GM12878 (cell line): ENCODE measurements around the gene VEPH1. TPM values are rescaled to one million over a fixed set of nuclear protein-coding genes. Genes with fewer than 3 reads are reported as not detected.

Experiments
- ATAC-seq: fragments of 200-7000 bp; cut with Tn5 transposase; 3 replicates; pipeline ENCODE4 v1.9.1; 2020; ENCODE audit warnings: mild to moderate bottlenecking, moderate library complexity
- BruUV-seq: library from RNA; stranded (reverse); fragments of 400-500 nt; replicated peaks from 2 replicates; lab custom pipeline; 2021; lab: Mats Ljungman, UMichigan
- CTCF ChIA-PET: fragments of 300-600 bp; sonication (Branson Sonifier 250); formaldehyde crosslinking; extraction: SDS; loops from one replicate; lab custom pipeline; 2021; ENCODE audit warnings: inconsistent platforms; lab: Yijun Ruan, JAX
- POLR2A ChIA-PET: fragments of 350-600 bp; formaldehyde crosslinking; extraction: SDS; loops from one replicate; lab custom pipeline; 2021; ENCODE audit warnings: inconsistent platforms; lab: Charles Lee
- RAD21 ChIA-PET: fragments of 300-600 bp; sonication (Branson Sonifier 250); formaldehyde crosslinking; loops from one replicate; lab custom pipeline; 2023; ENCODE audit warnings: antibody characterized with exemption; ENCODE audit not compliant: unreplicated experiment; lab: Charles Lee
- SMC1A ChIA-PET: fragments of 300-600 bp; sonication (Branson Sonifier 250); formaldehyde crosslinking; loops from one replicate; lab custom pipeline; 2023; ENCODE audit not compliant: unreplicated experiment, uncharacterized antibody; lab: Charles Lee
- DNase-seq: peaks from one replicate; pipeline ENCODE4 v3.0.0-alpha.2; 2011; ENCODE audit warnings: low read depth, low spot score
- FAIRE-seq: peaks from 3 replicates; lab custom pipeline; 2011; peaks lifted over from hg19 to GRCh38; lab: Jason Lieb, UNC
- H2AFZ ChIP-seq: 2 replicates; pipeline ENCODE4 v1.6.0; 2011; ENCODE audit warnings: low read depth, low read length, control low read depth; ENCODE audit not compliant: control insufficient read depth
- H3K27ac ChIP-seq: 2 replicates; pipeline ENCODE4 v1.5.1; 2011; ENCODE audit warnings: control low read depth; ENCODE audit not compliant: control insufficient read depth, insufficient read depth
- H3K27me3 ChIP-seq, 2 experiments: replicated peaks in 1 of 2; 2 replicates each; pipeline versions ENCODE4 v1.6.0 to v1.6.1; 2011; ENCODE audit warnings: low read length in 1 of 2; ENCODE audit not compliant: control insufficient read depth in 2 of 2, insufficient read depth in 2 of 2
- H3K36me3 ChIP-seq, 2 experiments: 2 replicates each; pipeline ENCODE4 v1.5.1; 2011; ENCODE audit warnings: low read length in 1 of 2; ENCODE audit not compliant: control insufficient read depth in 2 of 2, insufficient read depth in 2 of 2
- H3K4me1 ChIP-seq: 2 replicates; pipeline ENCODE4 v1.6.1; 2011; ENCODE audit warnings: mild to moderate bottlenecking, low read length, moderate library complexity, mixed read lengths; ENCODE audit not compliant: control insufficient read depth, insufficient read depth
- H3K4me2 ChIP-seq: 2 replicates; pipeline ENCODE4 v1.6.0; 2011; ENCODE audit warnings: control low read depth; ENCODE audit not compliant: control insufficient read depth, insufficient read depth
- H3K4me3 ChIP-seq: fragments of 200-600 bp; sonication (generic); 2 replicates; pipeline ENCODE4 v1.5.1; 2016
- H3K79me2 ChIP-seq: 2 replicates; pipeline ENCODE4 v1.6.0; 2011; ENCODE audit warnings: low read length; ENCODE audit not compliant: control insufficient read depth, insufficient read depth
- H3K9ac ChIP-seq: 2 replicates; pipeline ENCODE4 v1.8.0; 2011; ENCODE audit warnings: low read length, control low read depth, mixed read lengths; ENCODE audit not compliant: control insufficient read depth, insufficient read depth
- H3K9me3 ChIP-seq: replicated peaks from 3 replicates; pipeline ENCODE4 v1.5.1; 2011; ENCODE audit warnings: mild to moderate bottlenecking, low read length; ENCODE audit not compliant: control insufficient read depth, insufficient read depth
- H4K20me1 ChIP-seq: 2 replicates; pipeline ENCODE4 v1.6.0; 2011; ENCODE audit not compliant: control insufficient read depth, insufficient read depth
- BMI1 ChIP-seq: fragments of 450-650 bp; IDR thresholded peaks from 2 replicates; pipeline ENCODE4 v1.6.1; 2016; ENCODE audit warnings: mild to moderate bottlenecking, moderate library complexity, borderline replicate concordance
- CEBPB ChIP-seq, 2 experiments: fragments of 150-350 bp in 1 of 2; IDR thresholded peaks; 2 replicates each; pipeline ENCODE4 v1.6.1; 2012 to 2014; ENCODE audit warnings: low read depth in 2 of 2, low read length in 2 of 2, borderline replicate concordance in 1 of 2, inconsistent platforms in 1 of 2
- CREB1 ChIP-seq: IDR thresholded peaks from 2 replicates; pipeline ENCODE4 v1.6.1; 2012; ENCODE audit warnings: low read depth, mild to moderate bottlenecking, inconsistent platforms
- E2F4 ChIP-seq: IDR thresholded peaks from 2 replicates; pipeline ENCODE4 v1.6.1; 2012; ENCODE audit warnings: low read depth, low read length, improper control_type of control experiment
- GATAD2B ChIP-seq: fragments of 450-650 bp; conservative IDR thresholded peaks from 2 replicates; pipeline ENCODE4 v1.6.1; 2017; ENCODE audit warnings: low read depth, mild to moderate bottlenecking, moderate library complexity
- IKZF2 ChIP-seq, 2 experiments: fragments of 450-650 bp; IDR thresholded peaks; 2 replicates each; pipeline ENCODE4 v1.6.1; 2017; ENCODE audit warnings: mild to moderate bottlenecking in 2 of 2, moderate library complexity in 2 of 2
- KAT2A ChIP-seq: conservative IDR thresholded peaks from 2 replicates; pipeline ENCODE4 v1.6.1; 2011; ENCODE audit warnings: low read depth, low read length; ENCODE audit not compliant: control insufficient read depth
- MLLT1 ChIP-seq: fragments of 450-650 bp; IDR thresholded peaks from 2 replicates; pipeline ENCODE4 v1.6.1; 2016; ENCODE audit warnings: mild to moderate bottlenecking
- MYB ChIP-seq: fragments of 150-350 bp; IDR thresholded peaks from 2 replicates; pipeline ENCODE4 v1.6.1; 2014; ENCODE audit warnings: mild to moderate bottlenecking, low read depth, low read length, borderline replicate concordance
- PML ChIP-seq: IDR thresholded peaks from 2 replicates; pipeline ENCODE4 v1.6.1; 2012; ENCODE audit warnings: low read length, inconsistent platforms
- SMC3 ChIP-seq: IDR thresholded peaks from 2 replicates; pipeline ENCODE4 v1.6.1; 2011; ENCODE audit warnings: low read length, improper control_type of control experiment, borderline replicate concordance
- TAF1 ChIP-seq: IDR thresholded peaks from 2 replicates; pipeline ENCODE4 v1.6.1; 2011; ENCODE audit warnings: mild to moderate bottlenecking, low read depth, low read length, borderline replicate concordance
- YY1 ChIP-seq: IDR thresholded peaks from 2 replicates; pipeline ENCODE4 v1.6.1; 2011; ENCODE audit warnings: low read depth, mild to moderate bottlenecking, low read length
- WGBS: methylation state at CpG from one replicate; pipeline ENCODE4 v1.1.6; 2016; ENCODE audit warnings: low lambda C conversion rate; ENCODE audit not compliant: insufficient replicate concordance, insufficient coverage; ENCODE audit errors: missing lambda C conversion rate; 5-methylcytosine and 5-hydroxymethylcytosine counted together
- in situ Hi-C: fragments of 300-500 bp; cut with MboI; formaldehyde crosslinking; loops from 9 replicates; pipeline ENCODE4 v1.14.3; 2018; ENCODE audit warnings: mixed read lengths
- intact Hi-C: fragments of 100-400 bp; cut with micrococcal nuclease; formaldehyde crosslinking; loops from one replicate; pipeline ENCODE4 v1.14.2; 2022; ENCODE audit not compliant: unreplicated experiment
- polyA plus RNA-seq, 11 experiments: library from polyadenylated mRNA; depleted of rRNA in 4 of 11; unstranded in 6 of 11; stranded (reverse) in 5 of 11; fragments of >200 nt; fragmentation: Nextera tagmentation in 4 of 11; fragmentation: Illumina TruSeq in 1 of 11; extraction: Ambion mirVana in 4 of 11; extraction: Trizol in 1 of 11; gene quantifications; 1 replicate in 1 of 11; 2 replicates in 10 of 11; pipeline versions ENCODE4 v1.2.1 to v1.2.3, GENCODE V29; 2011 to 2016; ENCODE audit warnings: inconsistent platforms in 2 of 11, missing spikeins in 2 of 11, low read depth in 1 of 11
- total RNA-seq, 4 experiments: library from RNA; depleted of rRNA in 3 of 4; stranded (reverse); fragments of >200 nt in 3 of 4; fragmentation: Illumina TruSeq in 1 of 4; extraction: Trizol in 1 of 4; gene quantifications; 2 replicates each; pipeline versions ENCODE4 v1.2.1 to v1.2.3, GENCODE V29; 2013 to 2021
- TF ChIP-seq, protein P1 (sequence below): fragments of 450-650 bp; IDR thresholded peaks from 2 replicates; pipeline ENCODE4 v1.6.1; 2016; ENCODE audit warnings: mild to moderate bottlenecking
- TF ChIP-seq, protein P2 (sequence below): fragments of 450-650 bp; conservative IDR thresholded peaks from 2 replicates; pipeline ENCODE4 v1.6.1; 2017; ENCODE audit warnings: mild to moderate bottlenecking, moderate library complexity
- TF ChIP-seq, protein P3 (sequence below): fragments of 450-650 bp; formaldehyde crosslinking; IDR thresholded peaks from 2 replicates; pipeline ENCODE4 v1.5.0; 2022; ENCODE audit warnings: mild to moderate bottlenecking, missing genetic modification characterization

Gene VEPH1
- total and polyA plus RNA-seq, 10 of the 15 experiments (the other 5 are each of a cell fraction or from before 2014, with no cell fraction given): 0.04 to 0.26 (median 0.17) TPM; not detected in 7

DNA sequence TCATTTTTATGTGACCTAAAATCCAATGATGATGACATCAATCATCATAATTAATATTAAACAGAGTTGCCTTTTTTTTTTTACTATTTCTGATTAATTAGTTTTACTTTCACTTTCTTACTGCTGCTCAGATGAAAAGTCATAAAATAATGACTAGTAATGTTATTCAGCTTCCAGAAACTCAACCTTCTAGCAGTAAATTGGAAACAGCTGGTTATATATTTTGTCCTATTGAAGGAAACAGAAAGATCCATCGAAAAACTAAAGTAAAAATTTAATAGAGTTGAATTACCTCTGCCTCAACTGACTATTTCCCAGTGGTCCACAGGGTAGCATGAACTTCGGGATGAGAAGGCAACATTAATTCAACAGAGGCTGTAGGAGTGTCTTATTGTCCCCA is 173.7 kb downstream of the VEPH1 start (continued):
- TF ChIP-seq MLLT1: no peak
- TF ChIP-seq PML: no peak
- TF ChIP-seq YY1: no peak
- no peak for TF ChIP-seq KAT2A
- no peak for TF ChIP-seq CREB1
- TF ChIP-seq, protein P1, sequence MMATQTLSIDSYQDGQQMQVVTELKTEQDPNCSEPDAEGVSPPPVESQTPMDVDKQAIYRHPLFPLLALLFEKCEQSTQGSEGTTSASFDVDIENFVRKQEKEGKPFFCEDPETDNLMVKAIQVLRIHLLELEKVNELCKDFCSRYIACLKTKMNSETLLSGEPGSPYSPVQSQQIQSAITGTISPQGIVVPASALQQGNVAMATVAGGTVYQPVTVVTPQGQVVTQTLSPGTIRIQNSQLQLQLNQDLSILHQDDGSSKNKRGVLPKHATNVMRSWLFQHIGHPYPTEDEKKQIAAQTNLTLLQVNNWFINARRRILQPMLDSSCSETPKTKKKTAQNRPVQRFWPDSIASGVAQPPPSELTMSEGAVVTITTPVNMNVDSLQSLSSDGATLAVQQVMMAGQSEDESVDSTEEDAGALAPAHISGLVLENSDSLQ: no peak
- TF ChIP-seq CEBPB (IDR thresholded peaks at IDR 0.05; ENCODE audit: borderline replicate concordance in 1 of 2, low read depth in 2 of 2, low read length in 2 of 2): no peak
- TF ChIP-seq, protein P2, sequence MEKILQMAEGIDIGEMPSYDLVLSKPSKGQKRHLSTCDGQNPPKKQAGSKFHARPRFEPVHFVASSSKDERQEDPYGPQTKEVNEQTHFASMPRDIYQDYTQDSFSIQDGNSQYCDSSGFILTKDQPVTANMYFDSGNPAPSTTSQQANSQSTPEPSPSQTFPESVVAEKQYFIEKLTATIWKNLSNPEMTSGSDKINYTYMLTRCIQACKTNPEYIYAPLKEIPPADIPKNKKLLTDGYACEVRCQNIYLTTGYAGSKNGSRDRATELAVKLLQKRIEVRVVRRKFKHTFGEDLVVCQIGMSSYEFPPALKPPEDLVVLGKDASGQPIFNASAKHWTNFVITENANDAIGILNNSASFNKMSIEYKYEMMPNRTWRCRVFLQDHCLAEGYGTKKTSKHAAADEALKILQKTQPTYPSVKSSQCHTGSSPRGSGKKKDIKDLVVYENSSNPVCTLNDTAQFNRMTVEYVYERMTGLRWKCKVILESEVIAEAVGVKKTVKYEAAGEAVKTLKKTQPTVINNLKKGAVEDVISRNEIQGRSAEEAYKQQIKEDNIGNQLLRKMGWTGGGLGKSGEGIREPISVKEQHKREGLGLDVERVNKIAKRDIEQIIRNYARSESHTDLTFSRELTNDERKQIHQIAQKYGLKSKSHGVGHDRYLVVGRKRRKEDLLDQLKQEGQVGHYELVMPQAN: no peak

GRCh38 chr3:157327837-157328236 is 175.4 kb downstream of the VEPH1 start:
- no peaks in the 10 kb centered on the region for H3K36me3 ChIP-seq
- intact Hi-C loops (no loop called here), in situ Hi-C loops (no loop called here)
- RAD21 ChIA-PET: no interaction called here
- no peaks in the 10 kb centered on the region for H3K9me3 ChIP-seq
- no peaks in the 10 kb centered on the region; a peak in 1 of 4 replicates for H3K27me3 ChIP-seq
- no TSS peak for BruUV-seq
- H3K4me1 ChIP-seq: no peaks in the 10 kb centered on the region
- H3K27ac ChIP-seq: no peak overlapping the region
- no peak for ATAC-seq
- no peak for FAIRE-seq
- no peak overlapping the region for H3K9ac ChIP-seq
- WGBS: 15% methylated on average over 3 of the region's 3 CpGs
- H3K4me3 ChIP-seq: no peak overlapping the region
- no peak overlapping the region for H3K4me2 ChIP-seq
- no peak for DNase-seq
- CTCF ChIA-PET: no interaction called here
- H2AFZ ChIP-seq: no peak overlapping the region
- H4K20me1 ChIP-seq: no peaks in the 10 kb centered on the region
- POLR2A ChIA-PET: no interaction called here
- SMC1A ChIA-PET: no interaction called here
- H3K79me2 ChIP-seq: no peaks in the 10 kb centered on the region
- TF ChIP-seq GATAD2B (no peak), IKZF2 (IDR thresholded peaks at IDR 0.05) (no peak), E2F4 (no peak), BMI1 (no peak), SMC3 (no peak), TAF1 (no peak), MYB (no peak)
- TF ChIP-seq, protein P3, sequence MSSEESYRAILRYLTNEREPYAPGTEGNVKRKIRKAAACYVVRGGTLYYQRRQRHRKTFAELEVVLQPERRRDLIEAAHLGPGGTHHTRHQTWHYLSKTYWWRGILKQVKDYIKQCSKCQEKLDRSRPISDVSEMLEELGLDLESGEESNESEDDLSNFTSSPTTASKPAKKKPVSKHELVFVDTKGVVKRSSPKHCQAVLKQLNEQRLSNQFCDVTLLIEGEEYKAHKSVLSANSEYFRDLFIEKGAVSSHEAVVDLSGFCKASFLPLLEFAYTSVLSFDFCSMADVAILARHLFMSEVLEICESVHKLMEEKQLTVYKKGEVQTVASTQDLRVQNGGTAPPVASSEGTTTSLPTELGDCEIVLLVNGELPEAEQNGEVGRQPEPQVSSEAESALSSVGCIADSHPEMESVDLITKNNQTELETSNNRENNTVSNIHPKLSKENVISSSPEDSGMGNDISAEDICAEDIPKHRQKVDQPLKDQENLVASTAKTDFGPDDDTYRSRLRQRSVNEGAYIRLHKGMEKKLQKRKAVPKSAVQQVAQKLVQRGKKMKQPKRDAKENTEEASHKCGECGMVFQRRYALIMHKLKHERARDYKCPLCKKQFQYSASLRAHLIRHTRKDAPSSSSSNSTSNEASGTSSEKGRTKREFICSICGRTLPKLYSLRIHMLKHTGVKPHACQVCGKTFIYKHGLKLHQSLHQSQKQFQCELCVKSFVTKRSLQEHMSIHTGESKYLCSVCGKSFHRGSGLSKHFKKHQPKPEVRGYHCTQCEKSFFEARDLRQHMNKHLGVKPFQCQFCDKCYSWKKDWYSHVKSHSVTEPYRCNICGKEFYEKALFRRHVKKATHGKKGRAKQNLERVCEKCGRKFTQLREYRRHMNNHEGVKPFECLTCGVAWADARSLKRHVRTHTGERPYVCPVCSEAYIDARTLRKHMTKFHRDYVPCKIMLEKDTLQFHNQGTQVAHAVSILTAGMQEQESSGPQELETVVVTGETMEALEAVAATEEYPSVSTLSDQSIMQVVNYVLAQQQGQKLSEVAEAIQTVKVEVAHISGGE: no peak
